Stimulated activated CD4-positive, alpha-beta T cell treated with anti-CD3 and anti-CD28 coated beads, TNF-alpha, amount 100 ng/mL, for 48 hours (primary cell): ENCODE measurements around the gene CCDC86.
"Not testable (repeated sequence)": the region's sequence is repeated elsewhere in the genome, so short reads cannot be mapped to it uniquely, and the experiment has no call there.

Source experiments
- DNase-seq, 3 donors: peaks; one replicate each; pipeline ENCODE4 v3.0.0-alpha.2; 2020; ENCODE audit warnings: low read depth in 3 of 3

CCDC86 gene, protein sequence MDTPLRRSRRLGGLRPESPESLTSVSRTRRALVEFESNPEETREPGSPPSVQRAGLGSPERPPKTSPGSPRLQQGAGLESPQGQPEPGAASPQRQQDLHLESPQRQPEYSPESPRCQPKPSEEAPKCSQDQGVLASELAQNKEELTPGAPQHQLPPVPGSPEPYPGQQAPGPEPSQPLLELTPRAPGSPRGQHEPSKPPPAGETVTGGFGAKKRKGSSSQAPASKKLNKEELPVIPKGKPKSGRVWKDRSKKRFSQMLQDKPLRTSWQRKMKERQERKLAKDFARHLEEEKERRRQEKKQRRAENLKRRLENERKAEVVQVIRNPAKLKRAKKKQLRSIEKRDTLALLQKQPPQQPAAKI

DNA sequence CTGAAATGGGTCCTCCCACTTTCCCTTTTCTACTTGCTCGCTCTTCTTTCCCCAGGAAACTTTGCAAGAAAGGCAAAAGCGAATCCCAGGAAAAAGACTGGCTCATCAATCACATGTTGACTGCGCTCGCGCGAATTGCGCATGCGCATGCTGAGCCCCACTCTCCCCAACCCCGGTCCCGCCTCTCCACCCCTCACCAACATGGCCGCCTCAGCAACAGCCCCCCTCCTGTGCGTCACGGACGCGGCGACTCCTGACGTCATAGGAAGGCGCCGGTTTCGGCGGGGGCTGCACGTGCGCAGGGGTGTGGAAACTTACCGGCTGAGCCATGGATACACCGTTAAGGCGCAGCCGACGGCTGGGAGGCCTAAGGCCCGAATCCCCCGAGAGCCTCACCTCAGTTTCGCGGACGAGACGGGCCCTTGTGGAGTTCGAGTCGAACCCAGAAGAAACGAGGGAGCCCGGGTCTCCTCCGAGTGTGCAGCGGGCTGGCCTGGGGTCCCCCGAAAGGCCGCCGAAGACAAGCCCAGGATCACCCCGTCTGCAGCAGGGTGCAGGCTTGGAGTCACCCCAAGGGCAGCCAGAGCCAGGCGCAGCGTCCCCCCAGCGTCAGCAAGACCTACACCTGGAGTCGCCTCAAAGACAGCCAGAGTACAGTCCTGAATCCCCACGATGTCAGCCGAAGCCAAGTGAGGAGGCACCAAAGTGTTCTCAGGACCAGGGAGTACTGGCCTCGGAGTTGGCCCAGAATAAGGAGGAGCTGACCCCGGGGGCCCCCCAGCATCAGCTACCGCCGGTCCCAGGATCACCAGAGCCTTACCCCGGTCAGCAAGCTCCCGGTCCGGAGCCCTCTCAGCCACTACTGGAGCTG lies at the start of gene CCDC86:
CCDC86 (plus strand) TSS at position 317 of the 871 bp plus-strand sequence; CDS start at position 329, 12 bp downstream.
- DNase-seq, result peak; percentile 95 to 98 (median 97)

DNA sequence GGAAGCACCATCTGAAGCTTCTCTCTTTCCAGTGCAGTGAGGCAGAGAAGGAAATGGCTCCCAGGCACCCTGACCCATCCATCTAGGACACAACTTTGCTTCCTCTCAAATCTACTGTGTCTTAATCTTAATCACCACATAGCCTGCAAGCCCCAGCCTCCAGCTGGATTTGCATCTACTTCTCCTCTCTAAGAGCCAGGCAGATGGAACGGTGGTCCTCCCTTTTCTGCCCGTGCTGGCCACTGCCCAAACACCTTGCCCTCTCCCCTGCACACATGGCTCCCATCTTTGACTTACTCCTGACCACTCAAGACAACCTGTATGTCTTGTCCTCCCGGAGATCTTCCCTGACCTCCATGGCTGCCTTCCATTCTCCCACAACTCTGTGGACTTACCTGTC lies 49.4 kb upstream of the CCDC86 start:
- DNase-seq, result no peak

DNA sequence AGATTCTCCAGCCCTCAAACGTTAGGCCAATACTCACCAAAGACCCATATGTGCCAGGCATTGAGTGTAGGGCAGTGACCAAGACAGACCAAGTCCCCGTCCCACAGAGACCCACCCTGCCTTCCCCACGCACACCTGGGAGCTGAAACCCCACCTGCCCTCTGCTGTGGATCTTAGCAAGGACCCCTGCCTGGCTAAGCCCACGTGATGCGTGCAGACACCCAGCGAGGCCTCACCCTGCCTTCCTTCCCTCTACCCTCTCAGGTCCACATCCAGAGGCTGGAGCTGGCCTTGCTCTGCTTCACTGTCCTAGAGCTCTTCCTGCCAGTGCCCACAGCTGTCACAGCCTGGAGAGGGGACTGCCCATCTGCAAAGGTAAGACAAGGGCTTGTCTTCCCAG lies 46.6 kb upstream of the CCDC86 start:
- no peak for DNase-seq

DNA sequence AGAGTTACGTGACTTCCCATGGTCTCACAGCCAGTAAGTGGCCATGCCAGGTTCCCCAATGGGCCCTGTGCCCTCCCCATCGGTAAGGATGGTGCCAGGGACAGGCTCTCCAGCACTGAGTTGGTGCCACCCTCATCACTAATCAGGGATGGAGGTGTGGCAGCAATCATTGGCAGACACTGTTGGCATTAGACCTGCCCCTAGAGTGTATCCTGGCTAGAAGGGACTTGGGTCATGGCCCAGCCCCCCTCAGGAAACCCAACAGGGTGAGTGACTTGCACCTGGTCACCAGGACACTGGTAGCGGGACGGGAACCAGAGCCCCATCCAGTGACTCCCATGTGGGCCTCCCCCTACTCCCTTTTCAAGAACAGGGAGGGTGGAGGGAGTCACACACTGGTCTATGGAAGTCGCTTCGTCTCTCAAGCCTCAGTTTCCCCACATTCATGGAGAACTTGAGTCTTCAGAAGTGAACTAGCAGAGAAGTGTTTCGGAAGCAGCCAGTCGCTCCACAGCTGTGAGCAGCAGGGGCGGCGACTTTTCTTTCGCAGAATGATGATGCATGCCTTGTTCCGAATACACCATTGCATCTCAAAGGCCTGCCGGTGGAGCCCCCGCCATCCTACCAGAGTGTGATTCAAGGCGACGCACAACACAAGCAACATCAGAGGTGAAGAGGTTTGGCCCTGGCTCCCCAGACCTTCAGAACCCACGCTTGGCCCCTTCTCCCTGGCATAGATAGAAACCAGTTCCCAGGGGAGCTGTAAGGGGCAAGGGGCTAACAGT lies 43.9 kb upstream of the CCDC86 start:
- no peak for DNase-seq

DNA sequence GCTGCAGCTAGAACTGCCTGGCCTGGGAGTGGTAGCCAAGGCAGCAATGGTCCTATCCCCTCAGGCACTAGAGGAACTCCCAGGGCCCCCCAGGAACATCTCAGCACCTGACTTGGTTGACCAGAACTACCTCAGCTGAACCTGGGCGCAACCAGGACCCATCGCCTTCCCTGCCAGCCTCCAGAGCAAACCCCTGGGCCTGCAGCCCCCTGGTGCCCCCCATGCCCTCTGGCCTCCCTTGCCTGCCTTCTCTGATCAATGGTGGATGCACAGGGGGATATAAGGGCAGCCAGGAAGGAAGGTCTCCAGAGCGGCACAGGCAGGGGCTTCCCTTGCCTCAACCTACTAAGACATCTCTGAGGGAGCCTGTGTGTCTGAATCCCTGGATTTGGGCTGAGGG lies 43.3 kb upstream of the CCDC86 start:
- no peak for DNase-seq

DNA sequence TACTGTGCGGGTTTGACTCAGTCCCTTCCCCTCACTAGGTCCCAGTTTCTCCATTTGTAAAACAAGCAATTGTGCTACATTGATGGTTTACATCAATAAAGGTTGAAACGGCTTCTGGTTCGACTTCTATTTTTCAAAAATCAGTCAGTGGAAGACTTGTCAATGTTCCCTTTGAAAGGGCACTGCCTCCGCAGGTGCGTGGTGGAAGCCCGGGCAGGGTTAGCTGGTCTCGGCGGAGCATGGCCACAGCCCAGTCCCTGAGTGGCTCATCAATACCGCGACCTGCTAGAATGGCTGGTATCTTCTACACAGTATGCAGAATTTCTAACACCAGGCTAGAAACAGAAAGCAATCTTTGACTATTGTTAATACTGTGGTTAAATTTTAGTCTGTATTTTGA lies 40.7 kb upstream of the CCDC86 start:
- DNase-seq, result no peak

DNA sequence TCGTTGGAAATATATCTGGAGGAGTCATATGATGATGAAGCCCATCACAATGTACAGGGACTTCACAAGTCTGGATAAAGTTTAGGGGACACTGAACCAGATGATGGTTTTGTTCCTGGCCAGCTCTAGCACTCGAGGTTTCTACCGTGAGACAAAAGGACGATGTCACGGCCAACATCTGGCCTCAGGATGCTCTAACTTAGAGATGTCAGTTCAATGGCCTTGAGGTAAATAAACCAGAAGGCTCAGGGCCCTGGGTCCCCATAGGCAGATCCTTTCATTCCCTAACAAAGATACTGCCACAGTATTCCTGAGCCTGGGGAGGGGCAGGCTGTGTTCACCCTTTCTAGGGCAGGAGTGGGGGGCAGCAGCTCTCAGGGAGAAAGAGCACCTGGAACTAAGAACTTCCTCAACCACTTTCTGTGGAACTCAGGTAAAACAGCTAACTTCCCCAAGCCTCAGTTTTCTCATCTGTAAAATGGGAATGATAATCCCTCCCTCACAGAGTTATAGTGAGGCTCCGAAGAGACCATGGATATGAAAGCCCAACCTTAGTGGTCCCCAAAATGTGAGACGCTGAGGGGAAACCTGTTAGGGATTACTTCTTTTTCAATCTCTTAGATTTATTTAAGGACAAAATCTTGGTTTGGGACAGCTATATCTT lies 38.5 kb upstream of the CCDC86 start:
- DNase-seq, result no peak

DNA sequence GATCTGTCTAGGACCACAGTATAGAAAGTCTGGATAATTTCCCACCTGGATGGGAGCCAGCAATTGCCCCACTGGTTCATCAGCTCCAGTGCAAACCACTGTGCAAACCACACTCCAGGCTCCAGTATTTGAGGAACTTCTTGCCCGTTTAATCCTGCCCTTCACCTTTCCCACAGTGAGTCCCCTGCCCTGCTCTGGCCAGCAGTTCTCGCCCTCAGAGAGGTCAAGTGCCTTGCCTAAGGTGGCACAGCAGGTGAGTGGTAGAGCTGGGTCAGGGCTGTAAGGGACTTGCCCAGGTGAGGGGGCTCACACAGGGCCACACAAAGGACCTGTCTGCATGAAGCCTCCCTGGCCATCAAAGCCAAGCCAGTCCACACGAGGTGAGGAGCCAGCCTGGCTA lies 32.7 kb upstream of the CCDC86 start:
- no peak for DNase-seq

DNA sequence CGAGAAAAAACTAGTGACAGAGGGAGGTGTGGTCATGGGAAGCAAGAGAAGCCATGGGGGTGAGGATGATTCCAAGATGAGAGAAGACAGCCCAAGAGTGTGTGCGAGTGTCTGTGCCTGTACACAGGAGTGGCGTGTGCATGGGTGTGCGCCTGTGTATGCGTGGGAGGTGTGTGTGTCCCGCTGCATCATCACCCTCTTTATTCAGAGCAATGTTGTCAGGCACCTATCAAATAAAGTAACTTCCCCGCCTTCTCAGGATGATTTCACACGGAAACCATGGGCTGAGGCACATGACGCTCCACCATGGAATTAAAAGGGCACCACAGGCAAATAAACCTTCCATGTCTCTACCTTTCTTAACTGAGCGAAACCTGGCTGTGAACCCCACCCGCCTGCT lies 32.2 kb upstream of the CCDC86 start:
- DNase-seq, result no peak

DNA sequence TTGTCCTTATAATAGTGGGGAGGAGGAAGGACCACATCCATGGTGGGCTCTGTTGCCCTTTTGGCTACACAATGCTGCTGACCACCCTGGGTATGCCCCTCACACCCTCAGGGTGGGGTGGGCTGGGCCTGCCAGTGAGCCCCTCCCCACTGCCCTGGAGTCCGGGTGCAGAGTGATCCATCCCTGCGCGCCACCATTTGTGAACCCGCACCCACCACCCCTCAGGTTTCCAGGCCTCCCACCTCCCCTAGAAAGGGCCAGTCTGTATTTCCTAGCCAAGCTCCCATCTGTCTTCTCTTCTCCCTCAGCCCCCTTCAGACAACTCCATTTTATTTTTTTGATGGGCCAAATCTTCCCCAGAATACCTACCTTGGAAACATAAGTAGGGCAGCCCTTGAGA lies 31.8 kb upstream of the CCDC86 start:
- no peak for DNase-seq

DNA sequence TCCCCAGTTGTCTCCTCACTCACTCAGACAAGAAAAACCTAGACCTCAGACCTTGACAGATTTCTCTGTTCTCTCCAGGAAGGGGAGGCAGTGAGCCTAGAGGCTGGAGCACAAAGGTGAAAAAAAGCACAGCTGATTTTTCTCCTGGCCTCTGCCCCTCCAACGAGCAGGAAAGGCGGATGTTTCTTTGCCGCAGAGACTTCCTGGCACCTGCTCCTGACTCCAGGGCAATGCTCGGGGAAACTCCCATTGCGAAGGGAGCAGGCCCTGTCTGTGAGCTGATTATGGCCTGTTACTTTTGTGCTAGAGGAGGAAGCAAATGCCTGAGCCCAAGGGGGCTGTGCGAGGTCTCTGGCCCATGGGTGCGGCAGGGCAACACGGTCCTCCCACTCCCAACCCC lies 31.3 kb upstream of the CCDC86 start:
- DNase-seq, result no peak

DNA sequence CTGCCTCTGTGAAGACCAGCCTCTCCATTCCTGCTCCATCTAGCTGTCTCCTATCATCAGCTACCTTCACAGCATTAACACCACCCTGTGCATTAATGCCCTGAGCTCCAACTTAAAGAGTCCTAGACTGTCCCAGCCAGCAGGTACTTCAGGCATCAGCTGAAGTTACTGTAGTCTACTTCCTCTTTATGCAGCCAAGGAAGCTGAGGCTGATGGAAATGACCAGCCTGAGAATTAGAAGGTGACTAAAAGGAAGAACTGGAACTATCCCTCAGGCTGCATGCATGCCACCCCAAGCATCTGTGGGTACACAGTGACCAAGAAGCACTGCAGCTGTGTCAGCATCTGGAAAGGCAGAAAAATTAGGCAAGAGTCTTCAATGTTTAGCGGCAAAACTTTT lies 28.6 kb upstream of the CCDC86 start:
- no peak for DNase-seq

DNA sequence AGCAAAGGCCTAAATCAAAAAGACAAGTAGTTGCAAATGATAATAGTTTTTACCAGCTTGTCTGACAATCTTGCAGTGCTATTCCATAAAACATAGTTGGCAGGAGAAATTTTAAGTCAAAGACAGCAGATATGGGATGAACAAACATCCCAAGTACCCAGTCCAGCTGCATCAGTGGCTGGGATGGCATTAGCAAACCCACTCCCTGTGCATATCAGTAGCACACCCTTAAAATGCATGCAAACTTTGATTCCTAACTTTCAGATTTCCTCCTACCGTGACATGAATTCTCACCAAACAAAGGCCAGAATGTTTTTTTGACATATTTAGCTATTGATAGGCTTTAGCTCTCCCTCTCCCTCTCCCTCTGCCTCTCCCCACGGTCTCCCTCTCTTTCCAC lies 27.8 kb upstream of the CCDC86 start:
- no peak for DNase-seq

DNA sequence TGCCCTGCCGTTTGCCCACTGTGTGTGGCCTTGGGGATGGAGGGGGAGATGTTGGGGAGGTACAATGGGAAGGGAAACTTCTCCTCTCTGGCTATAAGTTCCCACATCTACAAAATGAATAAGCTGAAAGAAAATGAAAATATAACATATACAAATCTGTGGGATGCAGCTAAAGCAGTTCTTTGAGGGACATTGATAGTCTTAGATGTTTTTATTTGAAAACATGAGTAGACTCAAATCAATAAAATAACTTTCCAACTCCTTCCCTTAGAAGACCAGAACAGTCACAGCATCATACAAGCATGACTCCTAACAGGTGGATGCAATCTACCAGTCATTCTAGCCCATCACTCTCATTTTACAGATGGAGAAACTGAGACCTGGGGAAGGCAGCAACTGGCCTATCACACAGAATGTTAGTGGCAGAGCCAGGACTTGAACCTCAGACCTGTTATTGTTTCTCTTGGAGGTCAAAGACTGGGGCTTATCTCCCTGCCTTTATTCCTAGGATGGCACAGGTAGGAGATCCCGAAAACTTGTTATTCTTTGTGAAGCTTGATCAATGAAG lies 25.2 kb upstream of the CCDC86 start:
- no peak for DNase-seq

DNA sequence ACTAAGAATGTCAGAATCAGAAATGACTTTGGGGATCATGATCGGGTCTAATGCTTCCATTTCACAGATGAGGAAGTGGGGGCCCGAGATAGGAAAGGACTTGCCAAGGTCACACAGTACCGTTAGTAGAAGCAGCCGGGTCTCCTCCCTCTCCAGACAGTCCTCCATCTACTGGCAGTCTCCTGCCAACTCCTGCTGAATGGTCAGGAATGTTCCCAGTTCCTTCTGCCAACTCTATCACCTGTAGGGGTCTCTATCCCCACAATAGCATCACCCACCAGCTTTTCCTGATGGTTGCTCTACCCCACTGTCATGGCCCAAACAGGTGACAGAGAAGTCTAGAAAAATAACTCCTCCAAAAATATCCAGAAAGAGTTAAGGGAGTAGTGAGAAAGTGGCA lies 23.9 kb upstream of the CCDC86 start:
- no peak for DNase-seq

DNA sequence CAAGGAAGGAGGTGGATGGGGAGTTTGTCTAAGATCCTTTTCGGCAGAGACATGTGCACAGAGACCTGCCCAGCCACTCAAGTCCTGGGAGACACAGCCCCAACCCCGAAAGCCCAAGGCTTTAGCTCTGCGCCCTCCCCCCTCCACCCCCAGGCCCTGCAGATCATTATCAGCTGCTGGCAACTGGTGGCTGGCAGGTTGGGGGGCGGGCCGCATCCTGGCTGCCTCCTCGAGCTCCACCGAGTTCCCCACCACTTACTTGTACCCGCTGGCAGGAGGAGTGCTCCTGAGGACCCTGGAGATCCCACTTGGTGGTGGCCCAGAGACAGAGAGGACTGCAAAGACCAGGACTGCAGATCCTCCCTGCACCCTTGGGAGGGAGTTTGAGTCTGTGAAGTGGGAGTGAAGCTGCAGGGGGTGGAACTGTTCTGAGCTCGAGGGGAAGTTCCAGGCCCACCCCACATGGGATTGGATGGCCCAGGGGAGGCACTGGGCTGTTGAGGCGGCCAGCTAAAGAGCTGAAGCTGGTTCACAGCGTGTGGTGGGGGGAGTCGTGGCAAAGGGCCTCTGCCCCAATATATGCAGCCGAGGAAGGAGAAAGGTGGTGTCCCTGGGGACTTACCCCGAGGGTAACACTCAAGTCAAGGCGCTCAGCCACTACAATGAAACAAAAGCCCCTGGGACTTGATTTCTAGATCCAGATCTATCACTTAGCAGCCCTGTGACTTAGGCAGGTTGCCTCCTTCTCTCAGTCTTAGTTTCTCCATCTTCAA lies 19.9 kb upstream of the CCDC86 start:
- no peak for DNase-seq

DNA sequence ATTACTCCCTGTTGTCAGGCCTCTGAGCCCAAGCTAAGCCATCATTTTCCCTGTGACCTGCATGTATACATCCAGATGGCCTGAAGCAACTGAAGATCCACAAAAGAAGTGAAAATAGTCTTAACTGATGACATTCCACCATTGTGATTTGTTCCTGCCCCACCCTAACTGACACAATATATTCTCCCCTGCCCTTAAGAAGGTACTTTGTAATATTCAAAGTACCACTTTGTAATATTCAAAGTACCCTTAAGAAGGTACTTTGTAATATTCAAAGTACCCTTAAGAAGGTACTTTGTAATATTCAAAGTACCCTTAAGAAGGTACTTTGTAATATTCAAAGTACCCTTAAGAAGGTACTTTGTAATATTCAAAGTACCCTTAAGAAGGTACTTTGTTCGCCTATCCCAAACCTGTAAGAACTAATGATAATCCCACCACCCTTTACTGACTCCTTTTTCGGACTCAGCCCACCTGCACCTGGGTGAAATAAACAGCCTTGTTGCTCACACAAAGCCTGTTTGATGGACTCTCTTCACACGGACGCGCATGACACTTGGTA lies 18.1 kb upstream of the CCDC86 start:
- not testable (repeated sequence) for DNase-seq

DNA sequence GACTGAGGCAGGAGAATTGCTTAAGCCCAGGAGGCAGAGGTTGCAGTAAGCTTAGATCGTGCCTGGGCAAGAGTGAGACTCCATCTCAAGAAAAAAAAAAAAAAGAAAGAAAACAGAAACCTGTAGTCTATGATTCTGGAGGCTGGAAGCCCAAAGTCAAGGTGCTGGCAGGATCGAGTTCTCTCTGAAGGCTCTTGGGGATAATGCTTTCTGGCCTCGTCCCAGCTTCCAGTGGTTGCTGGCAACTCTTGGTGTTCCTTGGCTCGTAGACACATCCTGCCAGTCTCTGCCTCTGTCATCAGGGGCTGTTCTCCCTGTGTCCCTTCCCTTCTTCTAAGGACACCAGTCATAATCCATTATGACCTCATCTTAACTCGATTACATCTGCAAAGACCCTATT lies 16.8 kb upstream of the CCDC86 start:
- no peak for DNase-seq

DNA sequence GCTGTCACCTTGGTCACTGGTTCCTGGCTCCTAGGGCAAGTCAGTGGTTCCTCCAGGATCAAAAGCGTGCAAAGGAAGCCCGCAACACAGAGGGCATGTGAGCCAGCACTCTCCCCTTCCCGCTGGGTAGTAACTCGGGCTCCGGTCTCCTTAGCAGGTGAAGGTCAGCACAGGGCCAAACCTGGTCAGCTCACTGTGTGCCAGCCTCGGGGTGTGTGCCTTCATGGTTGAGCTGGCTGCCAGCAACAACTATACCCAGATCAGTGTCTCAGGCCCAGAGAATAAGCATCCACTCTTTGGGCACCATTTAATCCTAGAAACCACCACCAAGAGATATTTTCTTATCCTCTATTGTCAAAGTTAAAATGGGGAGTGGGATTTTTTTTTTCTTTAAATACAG lies 16.1 kb upstream of the CCDC86 start:
- no peak for DNase-seq

DNA sequence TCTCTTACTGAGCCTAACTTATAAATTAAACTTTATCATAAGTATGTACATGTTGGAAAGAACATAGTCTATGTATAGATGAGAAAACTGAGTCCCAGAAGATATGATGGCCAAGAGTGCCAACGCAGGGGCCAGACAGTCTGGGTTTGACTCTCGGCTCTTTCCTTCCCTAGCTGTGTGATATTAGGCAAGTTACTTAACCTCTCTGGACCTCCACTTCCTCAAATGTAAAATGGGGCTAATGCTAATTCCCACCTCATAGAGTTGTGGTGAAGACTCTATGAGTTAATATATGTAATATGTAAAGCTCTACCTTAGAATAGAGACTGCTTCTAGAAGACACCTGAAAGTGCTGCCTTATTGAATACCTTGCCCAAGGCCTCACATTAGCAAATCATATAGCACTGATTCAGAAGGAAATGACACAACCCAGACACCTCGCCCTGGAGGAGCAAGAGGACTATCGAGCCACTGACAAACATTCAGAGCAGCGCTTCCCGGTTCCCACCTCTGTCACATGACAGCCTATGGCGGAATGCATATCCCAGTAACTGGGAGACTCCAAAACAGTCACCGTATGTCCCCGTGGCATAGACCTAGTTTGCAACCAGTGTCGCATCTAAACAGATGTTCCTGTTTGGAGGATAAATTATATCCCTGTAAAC lies 11.3 kb upstream of the CCDC86 start:
- no peak for DNase-seq
